Mesodermal cell (in vitro differentiated cells): ENCODE results near the gene ADAMTS16.

ENCODE experiments used
- H3K27ac ChIP-seq: 2 replicates; pipeline ENCODE4 v1.7.0; 2013; ENCODE audit warnings: mild to moderate bottlenecking, low read depth, low read length, moderate library complexity; ENCODE audit not compliant: severe bottlenecking
- H3K36me3 ChIP-seq: 2 replicates; pipeline ENCODE4 v1.7.1; 2013; ENCODE audit warnings: mild to moderate bottlenecking, low read length, moderate library complexity; ENCODE audit not compliant: control insufficient read depth, insufficient read depth
- H3K4me1 ChIP-seq: one replicate; pipeline ENCODE4 v1.7.1; 2013; ENCODE audit warnings: mild to moderate bottlenecking, low read length; ENCODE audit not compliant: insufficient read depth, control insufficient read depth, poor library complexity, severe bottlenecking
- H3K4me3 ChIP-seq: 2 replicates; pipeline ENCODE4 v1.7.0; 2013; ENCODE audit warnings: low read length, control low read depth, mild to moderate bottlenecking; ENCODE audit not compliant: insufficient read depth, poor library complexity, severe bottlenecking; ENCODE audit errors: extremely low read depth
- H3K9me3 ChIP-seq: 2 replicates; pipeline ENCODE4 v1.7.1; 2013; ENCODE audit warnings: mild to moderate bottlenecking, low read length, moderate library complexity; ENCODE audit not compliant: control insufficient read depth
- WGBS, 2 experiments: methylation state at CpG; one replicate each; pipeline ENCODE4 v1.1.5; 2013; ENCODE audit warnings: missing lambda C conversion rate in 2 of 2; ENCODE audit not compliant: insufficient coverage in 2 of 2; 5-methylcytosine and 5-hydroxymethylcytosine counted together

ADAMTS16 gene

GRCh38 chr5:5287419-5287818 is 147.3 kb downstream of the ADAMTS16 start:
- Histone ChIP-seq H3K36me3 (no peaks in the 10 kb centered on the region), H3K27ac (no peak overlapping the region), H3K4me3 (no peak overlapping the region), H3K9me3 (peaks cover 4% of the 10 kb centered on the region), H3K4me1 (no peaks in the 10 kb centered on the region)
- 92 to 93% methylated on average over 5 of the region's 9 CpGs for WGBS, 2 experiments

- H3K4me3 ChIP-seq: no peak overlapping the region
- H3K4me1 ChIP-seq: no peaks in the 10 kb centered on the region
- WGBS, 2 experiments: 77 to 93% methylated on average over 2 to 4 of the region's 8 CpGs
- peaks cover 4% of the 10 kb centered on the region for H3K9me3 ChIP-seq
- no peaks in the 10 kb centered on the region for H3K36me3 ChIP-seq
- H3K27ac ChIP-seq: no peak overlapping the region
These were observed 148.1 kb downstream of the ADAMTS16 start for GRCh38 chr5:5288201-5288600.

GRCh38 chr5:5289537-5289936 is 149.4 kb downstream of the ADAMTS16 start:
- no peaks in the 10 kb centered on the region for H3K9me3 ChIP-seq
- no peaks in the 10 kb centered on the region for H3K4me1 ChIP-seq
- H3K4me3 ChIP-seq: no peak overlapping the region
- 84 to 100% methylated on average over 2 of the region's 2 CpGs for WGBS, 2 experiments
- H3K36me3 ChIP-seq: no peaks in the 10 kb centered on the region
- no peak overlapping the region for H3K27ac ChIP-seq

GRCh38 chr5:5290674-5291334 is 150.7 kb downstream of the ADAMTS16 start:
- 83 to 94% methylated on average over 8 of the region's 10 CpGs for WGBS, 2 experiments
- Histone ChIP-seq H3K27ac (no peak overlapping the region), H3K4me1 (no peaks in the 10 kb centered on the region), H3K9me3 (no peaks in the 10 kb centered on the region), H3K4me3 (no peak overlapping the region), H3K36me3 (no peaks in the 10 kb centered on the region)

- H3K36me3 ChIP-seq: no peaks in the 10 kb centered on the region
- no peaks in the 10 kb centered on the region for H3K9me3 ChIP-seq
- no peak overlapping the region for H3K4me3 ChIP-seq
- H3K27ac ChIP-seq: no peak overlapping the region
- no peaks in the 10 kb centered on the region for H3K4me1 ChIP-seq
- WGBS, 2 experiments: 89 to 100% methylated on average over 2 to 4 of the region's 7 CpGs
These were observed 151.2 kb downstream of the ADAMTS16 start for GRCh38 chr5:5291357-5291756.

- WGBS, 2 experiments: 68 to 82% methylated on average over 3 to 4 of the region's 5 CpGs
These were observed 152.9 kb downstream of the ADAMTS16 start for GRCh38 chr5:5293029-5293428.

GRCh38 chr5:5294429-5294828 is 154.3 kb downstream of the ADAMTS16 start:
- 91% methylated on average over 1 of the region's 1 CpG; no CpG with 5 or more reads in 1 of the 2 experiments for WGBS, 2 experiments
- peaks cover 5% of the 10 kb centered on the region for H3K4me1 ChIP-seq

More at GRCh38 chr5:5293029-5293428, 152.9 kb downstream of the ADAMTS16 start:
- Histone ChIP-seq H3K4me3 (no peak overlapping the region), H3K9me3 (no peaks in the 10 kb centered on the region), H3K4me1 (peaks cover 5% of the 10 kb centered on the region), H3K36me3 (no peaks in the 10 kb centered on the region), H3K27ac (no peak overlapping the region)

GRCh38 chr5:5295351-5295750 is 155.2 kb downstream of the ADAMTS16 start:
- H3K9me3 ChIP-seq: peaks cover 3% of the 10 kb centered on the region
- H3K4me1 ChIP-seq: peaks cover 5% of the 10 kb centered on the region
- 85 to 88% methylated on average over 3 to 4 of the region's 4 CpGs for WGBS, 2 experiments
- H3K27ac ChIP-seq: no peak overlapping the region
- H3K36me3 ChIP-seq: no peaks in the 10 kb centered on the region
- H3K4me3 ChIP-seq: no peak overlapping the region

More at GRCh38 chr5:5294429-5294828, 154.3 kb downstream of the ADAMTS16 start:
- H3K27ac ChIP-seq: no peak overlapping the region
- H3K36me3 ChIP-seq: no peaks in the 10 kb centered on the region
- no peaks in the 10 kb centered on the region for H3K9me3 ChIP-seq
- no peak overlapping the region for H3K4me3 ChIP-seq

- no peak overlapping the region for H3K27ac ChIP-seq
- peaks cover 5% of the 10 kb centered on the region for H3K4me1 ChIP-seq
- 100% methylated on average over 2 to 6 of the region's 6 CpGs for WGBS, 2 experiments
- peaks cover 3% of the 10 kb centered on the region for H3K9me3 ChIP-seq
- H3K4me3 ChIP-seq: no peak overlapping the region
- no peaks in the 10 kb centered on the region for H3K36me3 ChIP-seq
These were observed 155.9 kb downstream of the ADAMTS16 start for GRCh38 chr5:5296051-5296450.

- Histone ChIP-seq H3K4me3 (no peak overlapping the region), H3K4me1 (peaks cover 5% of the 10 kb centered on the region), H3K9me3 (peaks cover 13% of the 10 kb centered on the region), H3K36me3 (no peaks in the 10 kb centered on the region), H3K27ac (no peak overlapping the region)
- WGBS, 2 experiments: 91 to 100% methylated on average over 4 to 9 of the region's 9 CpGs
These were observed 157.4 kb downstream of the ADAMTS16 start for GRCh38 chr5:5297432-5298067.

- Histone ChIP-seq H3K27ac (no peak overlapping the region), H3K9me3 (peaks cover 13% of the 10 kb centered on the region), H3K4me1 (peaks cover 5% of the 10 kb centered on the region), H3K4me3 (no peak overlapping the region), H3K36me3 (no peaks in the 10 kb centered on the region)
- WGBS, 2 experiments: 81 to 91% methylated on average over 4 of the region's 4 CpGs
These were observed 158.0 kb downstream of the ADAMTS16 start for GRCh38 chr5:5298068-5298633.
